ENCODE data around the gene HPSE2. TPM values are rescaled to one million over a fixed set of nuclear protein-coding genes. Genes with fewer than 3 reads are reported as not detected.

The HPSE2 gene
- total and polyA plus RNA-seq, 2 experiments from 2014 or later = 0.10 to 0.24 TPM

- no peak overlapping the region for H3K27ac Mint-ChIP-seq
- H3F3A ChIP-seq (replicated peaks; ENCODE audit: low read depth) = no peaks in the 10 kb centered on the region
- H3K4me1 Mint-ChIP-seq = peaks cover 10% of the 10 kb centered on the region; the same call in 2 of the 3 replicates
- H3K36me3 Mint-ChIP-seq (ENCODE audit: low read depth) = no peaks in the 10 kb centered on the region
- no peaks in the 10 kb centered on the region for H4K20me1 ChIP-seq (replicated peaks; ENCODE audit: insufficient read depth)
- no peaks in the 10 kb centered on the region for H3K9me2 ChIP-seq (ENCODE audit: insufficient read depth)
- H3K4me3 Mint-ChIP-seq = no peak overlapping the region
- peaks cover 2% of the 10 kb centered on the region for H3K27me3 Mint-ChIP-seq (ENCODE audit: insufficient read depth, low read depth, poor library complexity)
- no peak overlapping the region for H3K27ac ChIP-seq (ENCODE audit: low read depth)
- peaks cover 5% of the 10 kb centered on the region for H3K4me1 ChIP-seq (ENCODE audit: insufficient read depth)
- H3K9me3 Mint-ChIP-seq = no peaks in the 10 kb centered on the region; the same call in 2 of the 3 replicates
- DNase-seq (ENCODE audit: low spot score) (no peak), ATAC-seq (no peak)
- no peak for TF ChIP-seq EZH2phosphoT487 (IDR thresholded peaks at IDR 0.05; ENCODE audit: unreplicated experiment)
- no peak for TF ChIP-seq REST (IDR thresholded peaks at IDR 0.05; ENCODE audit: unreplicated experiment)
- TF ChIP-seq CREB1 (CRISPR knock-in tag; IDR thresholded peaks at IDR 0.05; ENCODE audit: low read depth) = no peak
- no peak for TF ChIP-seq CTCF (conservative IDR thresholded peaks at IDR 0.05; ENCODE audit: low read depth in 2 of 2)
- no peak for TF ChIP-seq JUNB (IDR thresholded peaks at IDR 0.05; ENCODE audit: unreplicated experiment)
- H3K79me2 ChIP-seq (replicated peaks; ENCODE audit: insufficient read depth) = no peaks in the 10 kb centered on the region
- H3K4me2 ChIP-seq = no peak overlapping the region
- H3K4me3 ChIP-seq = no peak overlapping the region
- H2AFZ ChIP-seq = no peak overlapping the region
- no peaks in the 10 kb centered on the region for H3K27me3 ChIP-seq (ENCODE audit: insufficient read depth)
- no peaks in the 10 kb centered on the region for H3K36me3 ChIP-seq (ENCODE audit: insufficient read depth)
Measured at GRCh38 chr10:99170116-99170675, 65.5 kb downstream of the HPSE2 start.

- Mint-ChIP-seq H3K4me1 (no peaks in the 10 kb centered on the region), H3K27ac (no peak overlapping the region), H3K4me3 (no peak overlapping the region), H3K36me3 (ENCODE audit: low read depth) (no peaks in the 10 kb centered on the region), H3K27me3 (ENCODE audit: insufficient read depth, low read depth, poor library complexity) (no peaks in the 10 kb centered on the region), H3K9me3 (no peaks in the 10 kb centered on the region; the same call in 2 of the 3 replicates)
- no peak overlapping the region for H3K4me3 ChIP-seq
- no peaks in the 10 kb centered on the region for H3K36me3 ChIP-seq (ENCODE audit: insufficient read depth)
- no peak overlapping the region for H2AFZ ChIP-seq
- H3K4me2 ChIP-seq = no peak overlapping the region
- ATAC-seq (no peak), DNase-seq (ENCODE audit: low spot score) (no peak)
- no peaks in the 10 kb centered on the region for H4K20me1 ChIP-seq (replicated peaks; ENCODE audit: insufficient read depth)
- H3K4me1 ChIP-seq (ENCODE audit: insufficient read depth) = no peaks in the 10 kb centered on the region
- H3K27me3 ChIP-seq (ENCODE audit: insufficient read depth) = no peaks in the 10 kb centered on the region
- no peaks in the 10 kb centered on the region for H3K79me2 ChIP-seq (replicated peaks; ENCODE audit: insufficient read depth)
- no peak for TF ChIP-seq ZNF331 (CRISPR knock-in tag; IDR thresholded peaks at IDR 0.05; ENCODE audit: low read depth)
- no peaks in the 10 kb centered on the region for H3K9me2 ChIP-seq (ENCODE audit: insufficient read depth)
- no peaks in the 10 kb centered on the region for H3F3A ChIP-seq (replicated peaks; ENCODE audit: low read depth)
- H3K27ac ChIP-seq (ENCODE audit: low read depth) = no peak overlapping the region
Measured at GRCh38 chr10:99161165-99161564, 74.5 kb downstream of the HPSE2 start.

Data from GM23338 (cell line).